ENCODE data around the gene SLC26A8. TPM values are rescaled to one million over a fixed set of nuclear protein-coding genes. Genes with fewer than 3 reads are reported as not detected.

SLC26A8 gene
- total RNA-seq, 3 donors from 2014 or later = 0.29 to 0.48 TPM; not detected in 1

DNA sequence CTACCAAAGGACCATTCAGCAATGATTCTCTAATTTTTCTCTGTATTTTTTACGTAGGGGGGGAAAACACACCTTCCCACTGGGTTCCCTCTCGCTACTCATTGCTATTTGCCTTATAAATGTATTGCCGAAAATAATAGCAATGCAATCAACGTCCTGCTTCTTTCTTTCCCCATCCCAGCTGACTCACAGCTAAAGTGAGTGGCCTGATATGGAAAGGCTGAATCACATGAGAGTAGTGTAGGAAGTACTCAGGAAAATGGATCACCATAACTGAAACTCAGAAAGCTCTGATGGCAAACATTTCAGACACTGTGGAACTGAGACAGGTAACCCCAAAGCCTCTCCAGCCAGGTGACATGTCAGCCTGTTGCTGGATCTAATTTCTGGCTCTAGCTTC is 54.3 kb downstream of the SLC26A8 start:
- H3K27ac ChIP-seq = no peak overlapping the region
- no peaks in the 10 kb centered on the region for H3K27me3 ChIP-seq
- no peak overlapping the region for H3K4me3 ChIP-seq
- H3K9me3 ChIP-seq = no peaks in the 10 kb centered on the region
- H3K36me3 ChIP-seq = no peaks in the 10 kb centered on the region
- intact Hi-C loops (cut with DNase I; ENCODE audit: low total_unique reads) = no loop called here
- H3K4me1 ChIP-seq = no peaks in the 10 kb centered on the region
- DNase-seq (ENCODE audit: low spot score in 2 of 2) = no peak
- TF ChIP-seq POLR2A (IDR thresholded peaks at IDR 0.05) (no peak), POLR2AphosphoS5 (IDR thresholded peaks at IDR 0.05) (no peak)
- TF ChIP-seq, protein P1, sequence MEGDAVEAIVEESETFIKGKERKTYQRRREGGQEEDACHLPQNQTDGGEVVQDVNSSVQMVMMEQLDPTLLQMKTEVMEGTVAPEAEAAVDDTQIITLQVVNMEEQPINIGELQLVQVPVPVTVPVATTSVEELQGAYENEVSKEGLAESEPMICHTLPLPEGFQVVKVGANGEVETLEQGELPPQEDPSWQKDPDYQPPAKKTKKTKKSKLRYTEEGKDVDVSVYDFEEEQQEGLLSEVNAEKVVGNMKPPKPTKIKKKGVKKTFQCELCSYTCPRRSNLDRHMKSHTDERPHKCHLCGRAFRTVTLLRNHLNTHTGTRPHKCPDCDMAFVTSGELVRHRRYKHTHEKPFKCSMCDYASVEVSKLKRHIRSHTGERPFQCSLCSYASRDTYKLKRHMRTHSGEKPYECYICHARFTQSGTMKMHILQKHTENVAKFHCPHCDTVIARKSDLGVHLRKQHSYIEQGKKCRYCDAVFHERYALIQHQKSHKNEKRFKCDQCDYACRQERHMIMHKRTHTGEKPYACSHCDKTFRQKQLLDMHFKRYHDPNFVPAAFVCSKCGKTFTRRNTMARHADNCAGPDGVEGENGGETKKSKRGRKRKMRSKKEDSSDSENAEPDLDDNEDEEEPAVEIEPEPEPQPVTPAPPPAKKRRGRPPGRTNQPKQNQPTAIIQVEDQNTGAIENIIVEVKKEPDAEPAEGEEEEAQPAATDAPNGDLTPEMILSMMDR (IDR thresholded peaks at IDR 0.05) = no peak

DNA sequence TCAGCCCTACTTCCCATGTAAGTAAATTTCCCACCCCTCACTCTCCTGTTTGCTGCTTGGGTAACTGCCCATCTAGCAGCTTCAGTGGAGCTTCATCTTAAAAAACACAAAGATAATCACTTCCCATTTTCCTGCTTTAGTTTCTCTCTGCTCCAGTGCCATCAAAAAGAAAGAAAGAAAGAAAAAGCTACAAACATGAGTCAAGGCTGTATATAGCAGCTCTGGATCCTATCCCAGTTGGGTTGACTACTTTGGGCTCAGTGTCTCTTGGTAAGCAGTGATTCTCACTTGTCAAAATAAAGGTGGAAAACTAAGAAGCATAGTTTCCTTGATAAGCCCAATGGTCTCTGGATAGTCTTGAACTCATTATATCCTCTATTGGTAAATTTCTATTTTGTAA is 54.8 kb downstream of the SLC26A8 start:
- H3K4me3 ChIP-seq = no peak overlapping the region
- DNase-seq (ENCODE audit: low spot score in 2 of 2) = no peak
- TF ChIP-seq POLR2A (IDR thresholded peaks at IDR 0.05) (no peak), POLR2AphosphoS5 (IDR thresholded peaks at IDR 0.05) (no peak)
- TF ChIP-seq, protein P1 (IDR thresholded peaks at IDR 0.05) = no peak
- H3K9me3 ChIP-seq = no peaks in the 10 kb centered on the region
- H3K27me3 ChIP-seq = no peaks in the 10 kb centered on the region
- no peaks in the 10 kb centered on the region for H3K4me1 ChIP-seq
- H3K27ac ChIP-seq = no peak overlapping the region
- H3K36me3 ChIP-seq = no peaks in the 10 kb centered on the region
- intact Hi-C loops (cut with DNase I; ENCODE audit: low total_unique reads) = no loop called here

DNA sequence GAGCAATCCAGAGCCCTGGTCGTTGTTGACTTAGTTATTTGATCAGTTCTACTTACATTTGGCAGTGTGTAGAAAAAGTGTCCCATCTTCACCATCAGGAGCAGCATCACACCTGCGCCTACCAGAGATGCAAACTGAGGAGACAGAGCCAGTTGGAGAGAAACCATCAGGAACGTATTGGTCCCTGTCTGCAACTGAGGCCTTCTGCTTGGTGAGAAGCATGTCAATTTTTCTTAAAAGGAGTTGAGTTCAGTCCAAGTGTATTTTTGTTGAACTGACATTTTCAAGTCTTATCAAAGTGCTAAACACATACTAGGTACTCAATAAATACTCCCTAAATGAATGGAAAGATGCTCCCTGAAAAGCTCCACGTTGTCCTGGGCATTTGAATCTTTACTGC is 55.6 kb downstream of the SLC26A8 start:
- no peak for DNase-seq (ENCODE audit: low spot score in 2 of 2)
- no peaks in the 10 kb centered on the region for H3K9me3 ChIP-seq
- TF ChIP-seq POLR2AphosphoS5 (IDR thresholded peaks at IDR 0.05) (no peak), POLR2A (IDR thresholded peaks at IDR 0.05) (no peak)
- TF ChIP-seq, protein P1 (IDR thresholded peaks at IDR 0.05) = no peak
- H3K4me1 ChIP-seq = no peaks in the 10 kb centered on the region
- H3K27me3 ChIP-seq = no peaks in the 10 kb centered on the region
- no peak overlapping the region for H3K27ac ChIP-seq
- no peaks in the 10 kb centered on the region for H3K36me3 ChIP-seq
- intact Hi-C loops (cut with DNase I; ENCODE audit: low total_unique reads) = no loop called here
- H3K4me3 ChIP-seq = no peak overlapping the region

DNA sequence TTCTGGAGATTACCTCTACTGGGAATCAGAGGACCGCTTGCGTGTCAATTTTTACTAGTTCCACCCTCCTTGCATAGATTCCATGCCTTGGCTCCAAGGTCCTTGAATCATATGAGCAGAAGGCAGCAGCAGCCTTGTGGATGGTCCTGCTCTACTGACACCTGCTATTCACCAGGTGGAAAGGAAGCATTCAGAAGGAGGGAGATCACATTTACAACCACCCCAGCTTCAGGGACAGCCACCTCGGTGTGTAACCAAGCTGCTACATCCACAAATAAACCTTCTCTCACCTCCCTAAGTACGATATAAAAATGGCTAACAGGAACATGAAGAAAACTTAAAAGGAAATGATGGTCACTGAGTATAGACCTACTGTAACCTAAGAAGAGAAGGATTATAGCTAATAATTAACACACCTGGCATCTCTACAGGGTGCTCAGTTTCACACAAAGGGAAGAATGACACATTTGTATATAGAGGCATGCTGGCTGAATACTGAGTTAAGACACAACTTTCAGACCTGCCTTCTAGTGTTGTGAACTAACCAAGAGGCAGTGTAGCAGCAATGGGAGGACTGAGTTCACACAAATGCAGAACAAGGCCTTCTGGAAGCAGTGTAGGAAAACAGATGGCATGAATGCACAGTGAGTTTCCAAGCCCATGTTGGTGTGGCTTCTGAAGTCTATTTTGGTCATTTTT is 57.2 kb downstream of the SLC26A8 start:
- no peak overlapping the region for H3K27ac ChIP-seq
- no peak overlapping the region for H3K4me3 ChIP-seq
- intact Hi-C loops (cut with DNase I; ENCODE audit: low total_unique reads) = no loop called here
- no peaks in the 10 kb centered on the region for H3K9me3 ChIP-seq
- DNase-seq (ENCODE audit: low spot score in 2 of 2) = no peak
- no peak for TF ChIP-seq POLR2A (IDR thresholded peaks at IDR 0.05)
- TF ChIP-seq, protein P1 (IDR thresholded peaks at IDR 0.05) = no peak
- no peak for TF ChIP-seq POLR2AphosphoS5 (IDR thresholded peaks at IDR 0.05)
- no peaks in the 10 kb centered on the region for H3K36me3 ChIP-seq
- H3K27me3 ChIP-seq = no peaks in the 10 kb centered on the region
- H3K4me1 ChIP-seq = no peaks in the 10 kb centered on the region

DNA sequence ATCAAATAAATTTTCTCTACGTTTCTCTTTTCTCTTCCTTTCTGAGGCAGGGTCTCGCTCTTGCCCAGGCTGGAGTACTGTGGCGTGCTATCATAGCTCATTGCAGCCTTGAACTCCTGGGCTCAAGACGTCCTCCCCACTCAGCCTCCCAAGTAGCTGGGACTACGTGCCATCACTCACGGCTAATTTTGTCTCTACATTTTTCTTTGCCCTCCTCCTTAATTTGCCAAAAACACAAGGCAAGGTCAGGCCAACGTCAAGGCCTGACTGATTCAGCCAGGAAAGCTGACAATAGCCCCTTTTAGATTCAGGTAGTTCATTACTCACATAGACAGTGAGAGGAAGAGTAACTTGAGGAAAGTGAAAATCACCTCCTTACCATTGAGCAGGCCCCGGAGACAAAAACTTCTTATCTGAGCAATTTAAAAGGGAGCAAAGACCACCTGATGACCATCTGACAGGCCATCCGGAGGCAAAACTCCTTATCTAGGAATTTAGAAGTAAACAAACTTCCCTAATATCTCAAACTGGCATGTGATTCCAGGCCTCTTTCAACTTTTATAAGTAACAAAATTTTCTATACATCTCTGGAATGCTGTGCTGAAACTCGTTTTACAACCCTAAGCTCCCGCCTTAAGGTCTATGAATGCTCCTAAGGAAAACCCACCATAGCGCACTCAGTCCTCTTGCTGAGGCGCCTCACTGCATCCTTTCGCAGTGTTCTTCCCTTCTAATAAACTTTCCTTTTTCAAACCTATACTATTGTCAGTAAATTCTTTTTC is 61.5 kb downstream of the SLC26A8 start:
- no peaks in the 10 kb centered on the region for H3K9me3 ChIP-seq
- H3K27ac ChIP-seq = no peak overlapping the region
- intact Hi-C loops (cut with DNase I; ENCODE audit: low total_unique reads) = no loop called here
- TF ChIP-seq POLR2AphosphoS5 (IDR thresholded peaks at IDR 0.05) (no peak), POLR2A (IDR thresholded peaks at IDR 0.05) (no peak)
- TF ChIP-seq, protein P1 (IDR thresholded peaks at IDR 0.05) = no peak
- no peak overlapping the region for H3K4me3 ChIP-seq
- no peak for DNase-seq (ENCODE audit: low spot score in 2 of 2)
- no peaks in the 10 kb centered on the region for H3K36me3 ChIP-seq
- no peaks in the 10 kb centered on the region for H3K4me1 ChIP-seq
- no peaks in the 10 kb centered on the region for H3K27me3 ChIP-seq

Measured in breast epithelium (tissue), 4 donors.